Measurements from ENCODE around the gene PGM1. TPM values are rescaled to one million over a fixed set of nuclear protein-coding genes. Genes with fewer than 3 reads are reported as not detected.

The PGM1 gene
- total RNA-seq, 2 experiments from 2014 or later = 47.3 to 51.0 TPM

DNA sequence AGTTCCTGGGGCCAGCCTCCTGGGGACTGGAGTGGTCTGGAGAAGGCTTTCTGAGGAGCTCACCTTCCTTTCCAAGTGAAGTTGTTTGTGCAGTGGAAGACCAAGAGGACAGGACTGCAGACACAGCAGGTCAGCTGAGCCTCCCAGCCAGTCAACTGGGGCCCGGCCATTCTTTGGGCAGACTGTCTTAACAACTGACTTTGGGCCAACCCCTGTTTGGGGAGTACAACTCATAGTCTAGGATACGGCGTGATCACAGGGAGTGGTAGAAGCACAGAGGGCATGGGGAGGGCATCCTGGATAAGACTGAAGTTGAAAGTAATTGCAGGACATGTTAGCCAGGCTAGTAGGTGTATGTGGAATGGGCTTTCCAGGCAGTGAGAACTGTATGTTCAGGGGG lies 50.3 kb downstream of the PGM1 start:
- H3K36me3 Mint-ChIP-seq = peaks cover 58% of the 10 kb centered on the region
- ATAC-seq (ENCODE audit: low read depth) = no peak
- POLR2A ChIA-PET = no interaction called here
- H3K4me3 Mint-ChIP-seq = no peak overlapping the region
- peaks cover 22% of the 10 kb centered on the region for H3K4me1 Mint-ChIP-seq
- no peaks in the 10 kb centered on the region for H3K27me3 Mint-ChIP-seq
- H3K9me3 Mint-ChIP-seq = no peaks in the 10 kb centered on the region
- no peak overlapping the region for H3K27ac Mint-ChIP-seq
- no peak for DNase-seq

DNA sequence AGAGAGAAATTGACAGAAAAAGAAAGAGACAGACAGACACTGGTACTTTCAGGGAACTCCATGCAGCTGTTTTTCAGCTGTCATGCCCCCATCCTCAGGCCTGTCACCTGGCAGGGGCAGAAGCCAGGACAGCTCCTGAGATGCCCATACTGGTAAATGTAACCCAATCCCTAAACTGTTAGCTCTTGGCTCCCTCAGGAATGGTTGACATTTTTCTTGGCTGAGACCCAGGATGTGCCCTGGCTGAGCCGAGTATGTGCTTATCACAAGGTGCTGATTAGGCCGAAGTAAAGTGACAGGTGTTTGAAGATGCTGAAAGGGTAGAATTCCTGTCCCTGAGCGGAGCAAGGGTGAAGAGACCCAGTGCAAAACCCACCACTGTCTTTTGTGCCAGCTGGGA lies 50.7 kb downstream of the PGM1 start:
- no peaks in the 10 kb centered on the region for H3K9me3 Mint-ChIP-seq
- no peak for ATAC-seq (ENCODE audit: low read depth)
- DNase-seq = no peak
- POLR2A ChIA-PET = no interaction called here
- no peaks in the 10 kb centered on the region for H3K27me3 Mint-ChIP-seq
- peaks cover 54% of the 10 kb centered on the region for H3K36me3 Mint-ChIP-seq
- H3K27ac Mint-ChIP-seq = no peak overlapping the region
- H3K4me1 Mint-ChIP-seq = peaks cover 18% of the 10 kb centered on the region
- H3K4me3 Mint-ChIP-seq = no peak overlapping the region

DNA sequence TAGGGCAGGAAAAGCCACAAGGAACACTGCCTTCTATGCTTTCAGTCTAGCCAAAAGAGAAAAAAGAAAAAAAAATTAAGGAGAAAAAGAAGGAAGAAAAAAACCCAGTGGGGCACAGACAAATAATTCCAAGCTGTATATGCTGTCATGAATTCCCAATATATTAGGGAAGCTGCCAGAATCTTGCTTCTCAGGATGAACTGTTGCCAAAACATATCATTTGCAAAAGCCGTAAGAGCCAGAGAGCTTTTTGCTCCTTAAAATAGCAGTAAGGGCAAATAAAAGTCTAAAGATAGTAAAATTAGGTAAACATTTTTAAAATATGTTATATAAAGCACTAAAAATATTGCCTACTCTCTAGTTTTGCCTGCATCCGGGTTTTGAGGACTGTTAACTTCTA lies 52.1 kb downstream of the PGM1 start:
- H3K27ac Mint-ChIP-seq = no peak overlapping the region
- ATAC-seq (ENCODE audit: low read depth) (no peak), DNase-seq (no peak)
- POLR2A ChIA-PET = no interaction called here
- H3K36me3 Mint-ChIP-seq = peaks cover 44% of the 10 kb centered on the region
- peaks cover 9% of the 10 kb centered on the region for H3K4me1 Mint-ChIP-seq
- H3K27me3 Mint-ChIP-seq = no peaks in the 10 kb centered on the region
- no peaks in the 10 kb centered on the region for H3K9me3 Mint-ChIP-seq
- H3K4me3 Mint-ChIP-seq = no peak overlapping the region

DNA sequence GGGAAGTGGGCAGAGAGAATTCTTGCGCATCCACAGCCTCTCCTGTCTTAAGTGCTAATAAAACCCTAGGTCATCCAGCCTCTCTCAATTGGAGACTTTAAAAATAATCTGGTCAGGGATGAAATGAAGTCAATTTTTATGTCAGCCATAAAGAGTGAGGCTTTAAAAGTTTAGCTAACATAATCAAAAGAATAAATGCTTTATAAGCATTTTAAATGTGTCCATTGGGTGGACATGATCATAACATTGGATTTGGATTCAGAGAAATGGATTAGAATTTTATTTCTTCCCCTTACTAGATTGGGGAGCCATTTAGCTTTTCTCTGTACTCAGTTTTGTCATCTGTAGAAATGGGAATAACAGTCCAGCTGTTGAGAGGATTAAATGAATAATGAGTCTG lies 55.5 kb downstream of the PGM1 start:
- POLR2A ChIA-PET = no interaction called here
- no peak for ATAC-seq (ENCODE audit: low read depth)

DNA sequence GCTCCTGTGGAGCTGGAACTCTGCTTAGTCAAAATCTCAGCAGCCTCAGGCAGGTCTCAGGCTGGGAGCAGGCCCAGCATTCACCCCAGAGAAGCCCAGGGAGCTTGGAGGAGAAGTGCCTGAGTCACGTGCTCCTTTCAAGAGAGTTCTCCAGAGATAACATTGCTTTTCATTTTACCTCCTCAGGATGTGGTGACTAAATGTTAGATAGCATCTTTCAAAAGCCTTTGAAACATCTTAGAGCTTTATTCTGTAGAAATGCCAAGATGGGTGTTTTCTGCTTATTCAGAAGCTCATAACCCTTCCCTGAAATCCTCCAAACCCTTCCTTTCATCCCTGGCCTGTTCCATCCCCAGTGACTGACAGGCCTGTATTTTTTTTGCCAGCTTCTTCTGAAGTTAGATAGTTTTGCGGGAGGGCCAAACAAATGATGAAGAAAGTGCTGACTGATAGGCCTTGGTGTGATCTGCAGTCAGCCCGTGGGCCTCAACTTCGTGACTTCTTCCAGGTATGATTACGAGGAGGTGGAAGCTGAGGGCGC lies 58.0 kb downstream of the PGM1 start:
- Mint-ChIP-seq H3K36me3 (peaks cover 50% of the 10 kb centered on the region), H3K4me1 (peaks cover 28% of the 10 kb centered on the region), H3K27ac (peak overlapping the region; percentile 94), H3K9me3 (no peaks in the 10 kb centered on the region), H3K27me3 (no peaks in the 10 kb centered on the region), H3K4me3 (peak overlapping the region; percentile 63)
- DNase-seq (peak; percentile 34), ATAC-seq (ENCODE audit: low read depth) (peak; percentile 89)
- POLR2A ChIA-PET = interaction anchor here (1.1 to 1.2 kb wide), 2 partner anchors 57 to 58 kb away, joined by 4 to 6 read pairs; partner anchors contain the start of gene PGM1

More for the DNA sequence above, 55.5 kb downstream of the PGM1 start:
- peaks cover 27% of the 10 kb centered on the region for H3K4me1 Mint-ChIP-seq
- H3K36me3 Mint-ChIP-seq = peaks cover 38% of the 10 kb centered on the region
- H3K27me3 Mint-ChIP-seq = no peaks in the 10 kb centered on the region
- DNase-seq = no peak
- H3K27ac Mint-ChIP-seq = no peak overlapping the region
- H3K4me3 Mint-ChIP-seq = no peak overlapping the region
- no peaks in the 10 kb centered on the region for H3K9me3 Mint-ChIP-seq

DNA sequence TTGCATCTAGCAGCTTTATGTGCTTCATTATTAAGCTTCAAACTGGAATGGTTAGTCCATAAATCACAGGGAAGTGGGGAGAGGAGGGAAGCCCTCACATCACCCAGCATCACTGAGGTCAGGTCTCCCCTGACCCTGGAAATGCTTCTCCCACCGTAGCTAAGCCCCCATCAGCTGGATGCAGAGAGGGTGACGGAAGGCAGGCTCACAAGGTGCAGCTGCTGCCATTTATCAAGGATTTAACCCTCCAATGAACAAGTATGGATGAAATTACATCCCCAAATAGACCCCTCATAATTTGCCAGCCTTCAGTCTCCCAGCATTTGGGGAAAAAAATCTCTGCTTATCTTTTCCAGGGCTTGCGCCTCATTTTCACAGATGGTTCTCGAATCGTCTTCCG lies 60.8 kb downstream of the PGM1 start:
- Mint-ChIP-seq H3K4me3 (no peak overlapping the region), H3K9me3 (peaks cover under 1% of the 10 kb centered on the region), H3K4me1 (peaks cover 41% of the 10 kb centered on the region), H3K27me3 (no peaks in the 10 kb centered on the region), H3K36me3 (peaks cover 61% of the 10 kb centered on the region), H3K27ac (no peak overlapping the region)
- POLR2A ChIA-PET = no interaction called here
- ATAC-seq (ENCODE audit: low read depth) (no peak), DNase-seq (no peak)

DNA sequence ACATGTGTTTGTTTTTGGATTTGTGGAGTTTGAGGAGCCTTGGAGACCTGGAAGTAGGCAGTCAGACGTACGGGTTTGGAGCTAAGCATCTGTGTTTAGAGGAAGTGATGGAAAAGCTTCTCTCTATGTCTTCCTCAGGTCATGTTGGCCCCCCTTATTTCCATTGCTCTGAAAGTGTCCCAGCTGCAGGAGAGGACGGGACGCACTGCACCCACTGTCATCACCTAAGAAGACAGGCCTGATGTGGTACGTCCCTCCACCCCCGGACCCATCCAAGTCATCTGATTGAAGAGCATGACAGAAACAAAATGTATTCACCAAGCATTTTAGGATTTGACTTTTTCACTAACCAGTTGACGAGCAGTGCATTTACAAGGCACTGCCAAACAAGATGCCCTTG lies 66.2 kb downstream of the PGM1 start:
- peaks cover 24% of the 10 kb centered on the region for H3K4me1 Mint-ChIP-seq
- no peak overlapping the region for H3K27ac Mint-ChIP-seq
- H3K27me3 Mint-ChIP-seq = no peaks in the 10 kb centered on the region
- H3K36me3 Mint-ChIP-seq = peaks cover 55% of the 10 kb centered on the region
- DNase-seq (no peak), ATAC-seq (ENCODE audit: low read depth) (no peak)
- POLR2A ChIA-PET = no interaction called here
- peaks cover 3% of the 10 kb centered on the region for H3K9me3 Mint-ChIP-seq
- no peak overlapping the region for H3K4me3 Mint-ChIP-seq

DNA sequence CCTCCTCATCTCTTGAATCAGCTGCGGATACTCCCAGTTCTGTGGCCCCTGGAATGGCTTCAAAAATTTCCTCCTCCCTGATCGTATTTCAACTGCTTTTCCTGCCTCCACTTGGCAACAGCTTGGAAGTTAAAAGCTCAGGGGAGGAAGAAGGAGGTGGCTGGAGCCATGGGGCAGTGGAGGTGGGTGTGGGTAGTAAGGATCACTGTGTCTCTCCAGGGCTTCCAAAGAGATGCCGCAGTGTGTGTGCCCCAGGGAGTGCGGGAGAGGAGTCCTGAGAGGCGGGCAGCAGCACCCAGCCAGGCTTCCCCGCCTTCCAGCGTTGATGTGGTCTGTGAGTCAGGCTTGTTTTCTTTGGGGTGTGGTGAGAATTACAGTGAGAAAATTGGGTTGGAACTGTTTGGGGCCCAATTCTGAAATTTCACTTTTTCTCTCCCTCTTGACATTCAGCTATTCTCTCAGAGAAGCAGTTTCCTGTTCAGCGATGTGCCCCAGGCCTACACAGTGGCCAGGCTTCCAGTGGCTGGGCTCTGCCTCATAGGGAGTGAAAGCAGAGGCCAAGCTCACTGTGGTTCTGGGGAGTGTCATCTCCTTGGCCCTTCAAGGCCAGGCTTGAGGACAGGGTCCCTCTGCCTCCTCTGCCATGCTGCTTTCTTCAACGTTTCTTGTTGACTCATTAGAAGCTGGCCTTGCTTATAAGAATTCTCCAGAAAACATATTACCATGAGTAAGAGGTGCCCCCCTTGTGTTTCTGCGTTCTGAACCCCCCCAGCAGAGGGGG lies 69.0 kb downstream of the PGM1 start:
- DNase-seq (no peak), ATAC-seq (ENCODE audit: low read depth) (no peak)
- H3K27me3 Mint-ChIP-seq = no peaks in the 10 kb centered on the region
- H3K9me3 Mint-ChIP-seq = peaks cover 3% of the 10 kb centered on the region
- POLR2A ChIA-PET = interaction anchor here (0.6 kb wide), 1 partner anchor 68 kb away, joined by 3 read pairs; no protein-coding TSS in a partner anchor
- H3K27ac Mint-ChIP-seq = no peak overlapping the region
- peaks cover 22% of the 10 kb centered on the region for H3K4me1 Mint-ChIP-seq
- H3K36me3 Mint-ChIP-seq = peaks cover 35% of the 10 kb centered on the region
- no peak overlapping the region for H3K4me3 Mint-ChIP-seq

DNA sequence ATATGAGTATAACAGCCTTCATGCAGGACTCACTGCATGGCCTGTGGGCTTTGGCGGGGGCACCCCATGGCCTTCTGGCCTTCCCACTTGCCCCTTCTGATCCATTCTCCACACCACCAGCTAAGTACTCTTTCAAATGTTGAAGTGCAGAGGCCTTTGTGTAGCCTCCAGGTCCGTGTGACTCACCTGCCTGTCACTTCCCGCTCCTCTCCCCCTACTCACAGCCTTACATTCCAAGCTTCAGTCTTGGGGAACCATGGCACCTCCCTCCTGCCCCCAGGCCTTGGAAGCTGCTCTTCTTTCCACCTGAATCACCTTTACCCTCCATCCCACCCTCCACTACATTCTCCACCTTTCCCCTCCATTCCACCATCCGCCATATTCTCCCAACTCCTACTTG lies 69.6 kb downstream of the PGM1 start:
- DNase-seq (no peak), ATAC-seq (ENCODE audit: low read depth) (no peak)
- Mint-ChIP-seq H3K4me3 (no peak overlapping the region), H3K27me3 (no peaks in the 10 kb centered on the region), H3K27ac (no peak overlapping the region), H3K4me1 (peaks cover 17% of the 10 kb centered on the region), H3K9me3 (peaks cover 3% of the 10 kb centered on the region), H3K36me3 (peaks cover 31% of the 10 kb centered on the region)
- POLR2A ChIA-PET = no interaction called here

DNA sequence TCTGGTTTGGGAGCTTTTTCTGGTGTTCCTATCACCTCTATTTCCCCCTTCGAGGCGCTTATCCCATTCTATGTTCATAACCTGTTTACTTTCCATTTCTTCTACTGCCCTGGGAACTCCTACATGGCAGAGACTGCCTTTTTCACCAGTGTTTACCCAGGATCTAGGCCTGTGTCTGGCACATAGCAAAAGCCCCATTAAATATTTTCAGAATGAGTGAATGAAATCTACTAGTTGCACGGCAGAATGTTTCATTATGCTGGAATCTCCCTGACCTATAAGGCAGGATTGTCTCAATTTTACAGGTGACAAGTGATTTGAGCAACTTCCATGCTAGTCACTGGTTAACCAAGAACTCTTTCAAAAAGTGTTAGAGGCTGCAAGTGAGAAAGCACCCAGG lies 70.1 kb downstream of the PGM1 start:
- peaks cover 27% of the 10 kb centered on the region for H3K36me3 Mint-ChIP-seq
- H3K4me1 Mint-ChIP-seq = peaks cover 15% of the 10 kb centered on the region
- peaks cover 3% of the 10 kb centered on the region for H3K9me3 Mint-ChIP-seq
- POLR2A ChIA-PET = no interaction called here
- no peaks in the 10 kb centered on the region for H3K27me3 Mint-ChIP-seq
- no peak for ATAC-seq (ENCODE audit: low read depth)
- no peak overlapping the region for H3K27ac Mint-ChIP-seq
- no peak overlapping the region for H3K4me3 Mint-ChIP-seq
- no peak for DNase-seq

DNA sequence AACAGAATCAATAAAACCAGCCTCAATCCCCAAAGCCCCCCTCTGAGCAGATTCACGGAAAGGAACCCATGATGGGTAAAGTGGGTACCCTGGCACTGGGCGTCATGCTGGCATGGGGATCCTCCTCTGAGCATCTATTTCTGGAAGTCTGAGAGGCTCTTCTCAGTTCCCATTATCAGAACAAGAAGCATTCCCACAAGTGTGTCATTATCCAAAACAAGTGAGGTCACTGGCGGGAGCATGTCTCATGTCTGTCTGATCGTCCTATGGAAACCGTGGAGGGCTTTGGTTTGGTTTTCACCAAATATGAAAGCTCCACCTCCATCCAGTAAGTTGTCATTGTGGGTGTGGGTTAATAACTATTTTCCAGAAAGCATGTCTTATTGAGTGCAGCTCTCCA lies 70.7 kb downstream of the PGM1 start:
- peaks cover 3% of the 10 kb centered on the region for H3K9me3 Mint-ChIP-seq
- peaks cover 13% of the 10 kb centered on the region for H3K4me1 Mint-ChIP-seq
- peaks cover 22% of the 10 kb centered on the region for H3K36me3 Mint-ChIP-seq
- H3K27ac Mint-ChIP-seq = no peak overlapping the region
- POLR2A ChIA-PET = no interaction called here
- ATAC-seq (ENCODE audit: low read depth) (no peak), DNase-seq (no peak)
- H3K4me3 Mint-ChIP-seq = no peak overlapping the region
- H3K27me3 Mint-ChIP-seq = no peaks in the 10 kb centered on the region

DNA sequence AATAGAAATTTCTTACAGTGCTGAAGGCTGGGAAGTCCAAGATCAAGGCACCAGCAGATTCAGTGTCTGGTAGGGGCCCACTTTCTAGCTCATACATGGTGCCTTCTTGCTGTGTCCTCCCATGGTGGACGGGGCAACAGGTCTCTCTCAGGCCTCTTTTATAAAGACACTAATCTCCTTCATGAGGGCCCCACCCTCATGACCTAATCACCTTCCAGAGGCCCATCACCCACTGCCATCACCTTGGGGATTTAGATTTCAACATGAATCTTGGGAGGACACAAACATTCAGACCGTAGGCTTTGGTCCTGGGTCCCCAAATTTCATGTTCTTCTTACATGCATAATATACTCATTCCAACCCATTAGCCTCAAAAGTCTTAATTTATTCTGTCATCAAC lies 71.5 kb downstream of the PGM1 start:
- ATAC-seq (ENCODE audit: low read depth) = no peak

DNA sequence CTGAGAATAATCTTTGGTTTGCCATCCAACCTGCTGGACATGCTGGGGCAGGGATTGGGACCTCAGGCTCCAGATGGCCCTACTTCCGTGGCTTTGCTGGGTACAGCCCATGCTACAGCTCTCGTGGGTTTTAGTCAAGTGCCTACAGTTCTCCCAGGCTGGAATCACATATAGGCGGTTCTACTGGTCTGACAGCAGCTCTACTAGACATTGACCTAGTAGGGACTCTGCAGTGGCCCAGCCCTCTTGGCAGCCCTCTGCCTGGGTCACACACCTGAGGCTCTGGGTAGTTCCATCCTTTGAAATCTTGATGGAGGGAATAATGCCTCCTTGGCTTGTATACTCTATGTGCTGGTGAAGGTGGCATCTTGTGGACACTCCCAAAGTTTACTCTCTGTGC lies 72.2 kb downstream of the PGM1 start:
- Mint-ChIP-seq H3K9me3 (peaks cover 2% of the 10 kb centered on the region), H3K27me3 (no peaks in the 10 kb centered on the region), H3K36me3 (peaks cover 9% of the 10 kb centered on the region), H3K4me1 (no peaks in the 10 kb centered on the region), H3K27ac (no peak overlapping the region), H3K4me3 (no peak overlapping the region)
- ATAC-seq (ENCODE audit: low read depth) = no peak
- no peak for DNase-seq
- POLR2A ChIA-PET = no interaction called here

More for the DNA sequence above, 71.5 kb downstream of the PGM1 start:
- no peak overlapping the region for H3K27ac Mint-ChIP-seq
- no peak for DNase-seq
- peaks cover 13% of the 10 kb centered on the region for H3K36me3 Mint-ChIP-seq
- no peaks in the 10 kb centered on the region for H3K27me3 Mint-ChIP-seq
- H3K4me3 Mint-ChIP-seq = no peak overlapping the region
- H3K9me3 Mint-ChIP-seq = peaks cover 2% of the 10 kb centered on the region
- POLR2A ChIA-PET = no interaction called here
- peaks cover 4% of the 10 kb centered on the region for H3K4me1 Mint-ChIP-seq

DNA sequence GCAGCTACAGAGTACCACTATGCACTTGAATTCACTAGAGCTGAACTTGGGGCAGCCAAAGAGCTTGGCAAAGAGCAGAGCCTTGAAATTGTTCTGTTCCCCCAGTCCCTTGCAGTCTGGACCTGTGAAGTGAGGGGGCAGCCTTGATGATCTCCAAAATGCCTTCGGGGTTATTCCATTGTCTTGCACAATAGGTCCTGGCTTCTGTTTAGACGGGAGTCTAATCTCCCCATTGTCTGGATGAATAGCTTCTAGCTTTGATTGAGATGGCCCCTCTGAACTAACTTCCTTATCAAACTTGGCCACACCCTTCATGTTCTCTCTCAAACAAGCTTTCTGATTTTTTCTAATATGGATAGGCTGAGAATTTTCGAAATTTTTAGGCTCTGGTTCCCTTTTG lies 72.6 kb downstream of the PGM1 start:
- POLR2A ChIA-PET = no interaction called here
- H3K4me3 Mint-ChIP-seq = no peak overlapping the region
- ATAC-seq (ENCODE audit: low read depth) (no peak), DNase-seq (no peak)
- no peaks in the 10 kb centered on the region for H3K27me3 Mint-ChIP-seq
- no peak overlapping the region for H3K27ac Mint-ChIP-seq
- H3K36me3 Mint-ChIP-seq = peaks cover 9% of the 10 kb centered on the region
- no peaks in the 10 kb centered on the region for H3K4me1 Mint-ChIP-seq
- peaks cover 2% of the 10 kb centered on the region for H3K9me3 Mint-ChIP-seq

Measured in activated naive CD8-positive, alpha-beta T cell treated with anti-CD3 and anti-CD28 coated beads, Interleukin-2, amount 10 ng/mL, durations not matched to agents 7 days and 5 days (primary cell).